Stimulated activated CD8-positive, alpha-beta memory T cell treated with anti-CD3 and anti-CD28 coated beads, Interleukin-12 subunit alpha, Interleukin-12 subunit beta, amount 100 ng/mL, for 24 hours (primary cell): ENCODE data around the gene TAS1R1.

Experiments used
- DNase-seq: peaks from one replicate; pipeline ENCODE4 v3.0.0-alpha.2; 2020; ENCODE audit errors: extremely low read depth

TAS1R1 gene

DNA sequence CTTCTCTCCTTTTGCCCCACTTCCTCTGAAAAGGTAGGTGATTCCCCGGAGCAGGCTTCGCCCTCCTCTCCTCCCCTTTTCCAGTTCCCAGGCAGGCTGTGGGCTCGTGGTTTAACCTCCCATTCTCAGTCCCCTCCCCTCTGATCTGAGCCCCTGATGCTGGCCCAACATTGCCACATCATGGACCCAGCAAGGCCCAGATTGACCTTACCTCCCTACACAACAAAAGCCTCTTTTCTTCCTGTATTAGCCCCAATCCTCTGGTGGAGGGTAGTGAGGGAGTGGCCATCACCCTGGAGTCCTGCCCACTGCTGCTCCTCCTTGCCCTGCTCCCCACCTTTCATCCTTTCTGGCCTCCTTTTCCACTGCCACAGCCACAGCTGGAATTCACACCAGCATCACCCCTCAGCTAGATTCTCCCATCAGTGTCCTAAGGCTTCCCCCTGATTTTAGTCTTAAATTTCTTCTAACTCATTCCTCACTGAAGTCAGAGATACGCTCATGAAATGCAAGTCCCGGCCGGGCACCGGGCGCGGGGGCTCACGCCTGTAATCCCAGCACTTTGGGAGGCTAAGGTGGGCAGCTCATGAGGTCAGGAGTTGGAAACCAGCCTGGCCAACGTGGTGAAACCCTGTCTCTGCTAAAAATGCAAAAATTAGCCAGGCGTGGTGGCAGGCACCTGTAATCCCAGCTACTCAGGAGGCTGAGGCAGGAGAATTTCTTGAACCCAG, 17.7 kb downstream of the TAS1R1 start:
- DNase-seq: no peak

DNA sequence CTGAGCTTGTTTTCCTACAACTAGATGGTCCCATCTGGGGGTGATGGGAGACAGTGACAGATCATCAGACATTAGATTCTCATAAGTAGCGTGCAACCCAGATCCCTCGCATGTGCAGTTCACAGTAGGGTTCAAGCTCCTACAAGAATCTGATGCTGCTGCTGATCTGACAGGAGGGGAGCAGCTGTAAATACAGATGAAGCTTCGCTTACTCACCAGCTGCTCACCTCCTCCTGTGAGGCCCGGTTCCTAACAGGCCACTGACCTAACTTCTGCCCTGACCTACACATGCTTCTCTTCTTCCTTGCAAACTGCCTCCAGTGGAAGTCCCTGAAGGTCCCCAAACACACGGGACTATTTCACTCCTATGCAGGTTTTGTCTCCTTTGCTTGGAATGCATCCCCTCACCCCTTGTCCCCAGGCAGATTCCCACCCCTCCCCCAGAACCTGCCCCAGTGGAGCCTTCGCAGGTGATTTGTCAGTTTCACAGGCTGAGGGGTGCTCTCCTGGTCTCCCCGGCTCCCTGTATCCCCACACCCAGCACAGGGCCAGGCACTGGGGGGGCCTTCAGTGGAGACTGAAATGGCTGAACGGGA, 19.0 kb downstream of the TAS1R1 start:
- DNase-seq: no peak

DNA sequence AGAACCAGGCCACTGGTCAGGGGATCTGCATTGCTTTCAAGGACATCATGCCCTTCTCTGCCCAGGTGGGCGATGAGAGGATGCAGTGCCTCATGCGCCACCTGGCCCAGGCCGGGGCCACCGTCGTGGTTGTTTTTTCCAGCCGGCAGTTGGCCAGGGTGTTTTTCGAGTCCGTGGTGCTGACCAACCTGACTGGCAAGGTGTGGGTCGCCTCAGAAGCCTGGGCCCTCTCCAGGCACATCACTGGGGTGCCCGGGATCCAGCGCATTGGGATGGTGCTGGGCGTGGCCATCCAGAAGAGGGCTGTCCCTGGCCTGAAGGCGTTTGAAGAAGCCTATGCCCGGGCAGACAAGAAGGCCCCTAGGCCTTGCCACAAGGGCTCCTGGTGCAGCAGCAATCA, 19.7 kb downstream of the TAS1R1 start:
- no peak for DNase-seq

DNA sequence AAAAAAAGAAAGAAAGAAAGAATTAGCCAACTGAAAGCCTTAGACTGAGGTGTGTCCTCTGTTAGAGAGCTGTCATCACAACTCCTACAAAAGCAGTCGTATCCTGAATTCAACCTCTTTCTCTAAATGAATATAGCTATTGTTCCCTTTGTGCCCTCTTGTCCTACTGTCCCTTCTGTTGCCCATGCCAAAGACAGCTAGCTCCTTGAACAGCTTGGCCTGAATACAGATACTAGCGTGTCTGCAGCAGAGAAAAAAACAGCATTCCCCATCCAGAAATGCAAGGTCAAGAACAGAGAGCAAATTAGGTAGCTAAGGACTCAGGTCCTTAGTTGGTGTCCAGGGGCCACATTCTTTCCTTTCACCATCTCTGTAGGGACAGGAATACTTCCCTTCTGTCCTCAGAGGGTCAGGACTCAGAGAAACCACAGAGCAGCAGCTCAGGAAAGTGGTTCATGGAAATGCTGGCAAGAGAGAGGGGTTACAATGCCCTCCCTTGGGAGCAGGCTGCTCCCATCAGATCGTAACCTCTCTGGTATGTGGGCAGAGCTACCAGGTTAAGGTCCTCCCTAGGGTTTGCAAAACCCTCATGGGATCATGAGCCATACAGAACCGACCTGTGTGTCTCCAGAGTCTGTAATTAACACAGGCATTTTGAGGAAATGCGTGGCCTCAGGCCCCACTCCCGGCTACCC, 22.9 kb downstream of the TAS1R1 start:
- DNase-seq: no peak

DNA sequence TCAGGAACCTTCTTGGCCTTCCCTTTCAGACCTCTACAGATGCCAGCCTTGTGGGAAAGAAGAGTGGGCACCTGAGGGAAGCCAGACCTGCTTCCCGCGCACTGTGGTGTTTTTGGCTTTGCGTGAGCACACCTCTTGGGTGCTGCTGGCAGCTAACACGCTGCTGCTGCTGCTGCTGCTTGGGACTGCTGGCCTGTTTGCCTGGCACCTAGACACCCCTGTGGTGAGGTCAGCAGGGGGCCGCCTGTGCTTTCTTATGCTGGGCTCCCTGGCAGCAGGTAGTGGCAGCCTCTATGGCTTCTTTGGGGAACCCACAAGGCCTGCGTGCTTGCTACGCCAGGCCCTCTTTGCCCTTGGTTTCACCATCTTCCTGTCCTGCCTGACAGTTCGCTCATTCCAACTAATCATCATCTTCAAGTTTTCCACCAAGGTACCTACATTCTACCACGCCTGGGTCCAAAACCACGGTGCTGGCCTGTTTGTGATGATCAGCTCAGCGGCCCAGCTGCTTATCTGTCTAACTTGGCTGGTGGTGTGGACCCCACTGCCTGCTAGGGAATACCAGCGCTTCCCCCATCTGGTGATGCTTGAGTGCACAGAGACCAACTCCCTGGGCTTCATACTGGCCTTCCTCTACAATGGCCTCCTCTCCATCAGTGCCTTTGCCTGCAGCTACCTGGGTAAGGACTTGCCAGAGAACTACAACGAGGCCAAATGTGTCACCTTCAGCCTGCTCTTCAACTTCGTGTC, 23.7 kb downstream of the TAS1R1 start:
- DNase-seq: no peak

DNA sequence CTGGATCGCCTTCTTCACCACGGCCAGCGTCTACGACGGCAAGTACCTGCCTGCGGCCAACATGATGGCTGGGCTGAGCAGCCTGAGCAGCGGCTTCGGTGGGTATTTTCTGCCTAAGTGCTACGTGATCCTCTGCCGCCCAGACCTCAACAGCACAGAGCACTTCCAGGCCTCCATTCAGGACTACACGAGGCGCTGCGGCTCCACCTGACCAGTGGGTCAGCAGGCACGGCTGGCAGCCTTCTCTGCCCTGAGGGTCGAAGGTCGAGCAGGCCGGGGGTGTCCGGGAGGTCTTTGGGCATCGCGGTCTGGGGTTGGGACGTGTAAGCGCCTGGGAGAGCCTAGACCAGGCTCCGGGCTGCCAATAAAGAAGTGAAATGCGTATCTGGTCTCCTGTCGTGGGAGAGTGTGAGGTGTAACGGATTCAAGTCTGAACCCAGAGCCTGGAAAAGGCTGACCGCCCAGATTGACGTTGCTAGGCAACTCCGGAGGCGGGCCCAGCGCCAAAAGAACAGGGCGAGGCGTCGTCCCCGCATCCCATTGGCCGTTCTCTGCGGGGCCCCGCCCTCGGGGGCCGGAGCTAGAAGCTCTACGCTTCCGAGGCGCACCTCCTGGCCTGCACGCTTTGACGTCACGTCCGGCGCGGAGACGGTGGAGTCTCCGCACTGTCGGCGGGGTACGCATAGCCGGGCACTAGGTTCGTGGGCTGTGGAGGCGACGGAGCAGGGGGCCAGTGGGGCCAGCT, 24.4 kb downstream of the TAS1R1 start, which contains the start of gene ZBTB48:
Gene ZBTB48, plus strand, starts transcription at position 621 of the 745 bp plus-strand sequence. CDS start 616 bp downstream, outside the sequence.
- peak; percentile 95 for DNase-seq

DNA sequence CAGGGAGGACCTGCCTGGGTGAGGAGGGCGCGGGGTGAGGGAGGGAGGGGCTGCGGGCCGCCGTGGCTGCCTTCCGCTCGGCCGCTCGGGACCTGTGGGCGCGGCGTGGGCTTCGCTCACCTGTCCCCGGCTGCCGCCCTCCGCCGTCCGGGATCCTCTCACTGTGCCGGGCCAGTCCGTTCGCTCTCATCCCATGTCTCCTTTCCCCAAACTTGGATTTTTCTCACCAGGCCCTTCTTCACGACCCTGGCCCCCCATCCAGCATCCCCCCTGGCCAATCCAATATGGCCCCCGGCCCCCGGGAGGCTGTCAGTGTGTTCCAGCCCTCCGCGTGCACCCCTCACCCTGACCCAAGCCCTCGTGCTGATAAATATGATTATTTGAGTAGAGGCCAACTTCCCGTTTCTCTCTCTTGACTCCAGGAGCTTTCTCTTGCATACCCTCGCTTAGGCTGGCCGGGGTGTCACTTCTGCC, 25.0 kb downstream of the TAS1R1 start:
- DNase-seq: no peak

DNA sequence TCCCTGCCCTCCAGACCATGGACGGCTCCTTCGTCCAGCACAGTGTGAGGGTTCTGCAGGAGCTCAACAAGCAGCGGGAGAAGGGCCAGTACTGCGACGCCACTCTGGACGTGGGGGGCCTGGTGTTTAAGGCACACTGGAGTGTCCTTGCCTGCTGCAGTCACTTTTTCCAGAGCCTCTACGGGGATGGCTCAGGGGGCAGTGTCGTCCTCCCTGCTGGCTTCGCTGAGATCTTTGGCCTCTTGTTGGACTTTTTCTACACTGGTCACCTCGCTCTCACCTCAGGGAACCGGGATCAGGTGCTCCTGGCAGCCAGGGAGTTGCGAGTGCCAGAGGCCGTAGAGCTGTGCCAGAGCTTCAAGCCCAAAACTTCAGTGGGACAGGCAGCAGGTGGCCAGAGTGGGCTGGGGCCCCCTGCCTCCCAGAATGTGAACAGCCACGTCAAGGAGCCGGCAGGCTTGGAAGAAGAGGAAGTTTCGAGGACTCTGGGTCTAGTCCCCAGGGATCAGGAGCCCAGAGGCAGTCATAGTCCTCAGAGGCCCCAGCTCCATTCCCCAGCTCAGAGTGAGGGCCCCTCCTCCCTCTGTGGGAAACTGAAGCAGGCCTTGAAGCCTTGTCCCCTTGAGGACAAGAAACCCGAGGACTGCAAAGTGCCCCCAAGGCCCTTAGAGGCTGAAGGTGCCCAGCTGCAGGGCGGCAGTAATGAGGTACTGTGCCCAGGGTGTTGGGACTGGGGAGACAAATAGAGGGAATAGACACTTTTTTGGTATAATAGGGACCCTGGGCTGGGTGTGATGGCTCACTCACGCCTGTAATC, 25.7 kb downstream of the TAS1R1 start:
- no peak for DNase-seq

DNA sequence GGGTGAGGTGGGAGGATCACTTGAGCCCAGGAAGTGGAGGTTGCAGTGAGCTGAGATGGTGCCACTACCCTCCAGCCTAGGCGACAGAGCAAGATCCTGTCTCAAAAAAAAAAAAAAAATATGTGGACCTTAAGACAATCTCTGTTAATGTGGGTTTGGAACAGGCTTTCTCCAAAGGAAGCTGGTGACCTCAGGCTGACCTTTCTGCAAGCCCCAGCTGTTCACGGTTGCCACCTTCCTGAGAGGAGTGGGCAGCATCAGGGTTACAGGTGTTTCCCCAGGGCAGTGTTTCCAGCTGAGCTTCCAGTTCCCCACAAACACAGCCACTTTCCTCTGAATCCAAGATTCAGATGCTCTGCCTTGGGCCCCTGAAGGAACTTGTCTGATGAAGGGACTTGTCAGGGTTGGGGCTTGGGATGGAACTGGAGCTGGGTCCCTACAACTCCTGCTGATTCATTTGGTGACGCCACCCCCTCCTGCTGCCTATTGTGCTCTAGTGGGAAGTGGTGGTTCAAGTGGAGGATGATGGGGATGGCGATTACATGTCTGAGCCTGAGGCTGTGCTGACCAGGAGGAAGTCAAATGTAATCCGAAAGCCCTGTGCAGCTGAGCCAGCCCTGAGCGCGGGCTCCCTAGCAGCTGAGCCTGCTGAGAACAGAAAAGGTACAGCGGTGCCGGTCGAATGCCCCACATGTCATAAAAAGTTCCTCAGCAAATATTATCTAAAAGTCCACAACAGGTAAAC, 26.6 kb downstream of the TAS1R1 start:
- no peak for DNase-seq

DNA sequence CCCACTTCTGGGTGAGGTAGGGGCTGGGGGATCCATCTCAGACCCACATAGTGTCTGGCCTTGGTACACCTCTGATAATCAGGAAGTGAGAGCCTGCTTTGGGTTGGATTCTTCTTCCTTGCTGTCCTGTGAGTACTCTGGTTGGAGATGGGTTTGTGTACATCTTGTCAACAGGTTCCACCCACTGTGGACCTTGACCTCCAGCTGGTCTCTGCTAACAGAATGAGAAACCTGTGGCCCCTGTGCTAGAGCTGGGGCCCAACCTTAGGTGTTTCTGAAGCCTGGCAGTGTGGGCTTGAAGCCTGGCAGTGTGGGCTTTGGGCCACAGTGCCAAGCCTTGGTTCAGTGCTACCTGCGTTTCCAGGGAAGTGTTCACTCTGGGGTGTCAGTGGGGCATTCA, 27.3 kb downstream of the TAS1R1 start:
- no peak for DNase-seq

DNA sequence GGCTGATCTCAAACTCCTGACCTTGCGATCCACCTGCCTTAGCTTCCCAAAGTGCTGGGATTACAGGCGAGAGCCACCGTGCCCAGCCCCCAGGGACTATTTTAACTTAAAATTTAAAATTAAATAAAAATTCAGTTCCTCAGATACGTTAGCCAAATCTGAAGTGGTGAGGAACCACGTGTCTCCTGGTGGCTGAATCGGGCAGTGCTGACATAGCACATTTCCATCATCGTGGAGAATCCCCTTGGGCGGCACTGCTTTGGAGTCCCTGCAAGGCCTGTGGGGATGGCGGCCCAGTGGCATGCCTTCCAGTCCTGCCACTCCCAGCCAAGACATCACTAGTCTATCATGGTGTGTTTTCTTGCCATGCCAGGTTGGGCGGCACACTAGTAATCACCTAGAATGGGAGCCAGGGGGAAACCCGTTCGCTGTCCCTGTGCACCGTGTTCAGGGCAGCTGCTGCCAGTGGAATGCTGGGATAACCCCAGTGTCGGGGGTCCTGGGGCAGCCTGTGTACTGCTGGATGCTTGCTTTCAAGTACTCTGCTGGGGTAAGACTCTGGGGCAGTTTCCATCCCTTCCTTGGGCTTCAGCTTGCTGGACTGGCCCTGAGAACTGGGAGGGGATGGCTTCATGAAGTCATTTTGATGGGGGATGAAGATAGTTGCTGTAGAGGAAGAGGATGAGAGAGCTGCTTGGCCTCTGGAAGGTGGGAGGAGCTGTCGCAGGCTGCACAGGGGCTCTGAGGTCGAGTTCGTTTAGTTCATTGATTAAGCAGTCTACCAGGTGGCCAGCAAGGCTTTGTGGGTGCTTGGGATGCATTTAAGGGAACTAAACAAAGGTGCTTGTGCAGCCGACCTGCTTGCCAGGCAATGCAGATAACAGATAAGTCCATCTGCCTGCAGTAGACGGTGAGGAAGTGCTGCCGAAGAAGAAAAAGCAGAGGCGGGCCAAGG, 29.3 kb downstream of the TAS1R1 start:
- DNase-seq: no peak

DNA sequence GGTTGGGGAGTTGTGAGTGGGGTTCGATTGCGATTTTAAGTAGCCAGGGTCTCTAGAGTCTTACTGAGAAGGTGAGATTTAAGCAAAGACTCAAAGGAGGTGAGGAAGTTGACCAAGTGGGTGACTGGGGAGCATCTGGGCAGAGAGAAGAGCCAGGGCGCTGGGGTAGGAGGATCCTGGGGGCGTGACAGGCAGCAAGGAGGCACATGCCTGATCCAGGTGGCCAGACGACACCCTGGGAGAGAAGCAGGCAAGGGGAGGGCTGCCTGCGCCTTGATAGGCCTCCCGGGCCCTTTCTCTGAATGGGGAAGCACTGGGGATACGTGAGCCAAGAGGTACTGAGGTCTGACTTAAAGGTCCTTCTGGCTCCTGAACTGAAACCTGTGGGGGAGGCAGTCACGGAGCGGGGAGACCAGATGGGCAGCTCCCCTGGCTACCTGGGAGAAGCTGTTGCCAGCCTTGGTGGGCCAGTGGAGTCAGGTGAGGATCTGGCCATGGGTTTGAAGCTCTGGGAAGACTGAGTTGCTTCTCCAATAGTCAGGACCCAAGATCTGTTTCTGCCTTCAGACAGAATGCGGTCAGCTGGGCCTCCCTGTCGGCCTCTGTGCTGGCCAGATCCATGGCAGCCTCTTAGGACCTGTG, 30.1 kb downstream of the TAS1R1 start:
- no peak for DNase-seq

DNA sequence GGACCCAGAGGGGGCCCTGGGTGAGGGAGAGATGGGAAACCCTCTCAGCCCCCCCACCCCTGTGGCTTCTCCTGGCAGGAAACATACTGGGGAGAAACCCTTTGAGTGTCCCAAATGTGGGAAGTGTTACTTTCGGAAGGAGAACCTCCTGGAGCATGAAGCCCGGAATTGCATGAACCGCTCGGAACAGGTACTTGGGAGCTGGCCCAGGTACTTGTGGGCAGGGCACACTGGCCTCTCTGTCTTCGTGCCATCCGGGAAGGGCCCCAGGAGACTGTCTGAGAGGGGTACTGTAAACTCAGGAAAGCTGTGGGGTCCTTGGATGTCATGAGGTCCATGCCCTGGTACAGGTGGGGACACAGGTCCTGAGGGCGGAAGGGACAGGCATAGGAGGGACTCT, 30.7 kb downstream of the TAS1R1 start:
- DNase-seq: no peak

DNA sequence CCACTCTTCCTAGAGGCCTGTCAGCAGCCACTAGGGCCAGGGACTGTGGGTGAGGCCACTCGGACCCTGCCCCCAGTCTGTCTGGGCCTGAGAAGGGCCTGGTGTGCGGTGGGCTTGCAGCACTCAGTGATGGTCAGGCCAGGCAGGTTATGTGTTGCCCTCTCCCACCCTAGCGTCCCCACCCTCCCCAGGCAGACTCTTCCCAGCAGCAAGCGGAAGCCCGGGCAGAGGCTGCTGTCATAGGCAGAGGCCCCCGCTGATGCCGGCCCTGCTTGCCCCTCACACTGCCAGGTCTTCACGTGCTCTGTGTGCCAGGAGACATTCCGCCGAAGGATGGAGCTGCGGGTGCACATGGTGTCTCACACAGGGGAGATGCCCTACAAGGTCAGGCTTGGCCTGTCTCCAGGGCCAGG, 31.3 kb downstream of the TAS1R1 start:
- DNase-seq: no peak

DNA sequence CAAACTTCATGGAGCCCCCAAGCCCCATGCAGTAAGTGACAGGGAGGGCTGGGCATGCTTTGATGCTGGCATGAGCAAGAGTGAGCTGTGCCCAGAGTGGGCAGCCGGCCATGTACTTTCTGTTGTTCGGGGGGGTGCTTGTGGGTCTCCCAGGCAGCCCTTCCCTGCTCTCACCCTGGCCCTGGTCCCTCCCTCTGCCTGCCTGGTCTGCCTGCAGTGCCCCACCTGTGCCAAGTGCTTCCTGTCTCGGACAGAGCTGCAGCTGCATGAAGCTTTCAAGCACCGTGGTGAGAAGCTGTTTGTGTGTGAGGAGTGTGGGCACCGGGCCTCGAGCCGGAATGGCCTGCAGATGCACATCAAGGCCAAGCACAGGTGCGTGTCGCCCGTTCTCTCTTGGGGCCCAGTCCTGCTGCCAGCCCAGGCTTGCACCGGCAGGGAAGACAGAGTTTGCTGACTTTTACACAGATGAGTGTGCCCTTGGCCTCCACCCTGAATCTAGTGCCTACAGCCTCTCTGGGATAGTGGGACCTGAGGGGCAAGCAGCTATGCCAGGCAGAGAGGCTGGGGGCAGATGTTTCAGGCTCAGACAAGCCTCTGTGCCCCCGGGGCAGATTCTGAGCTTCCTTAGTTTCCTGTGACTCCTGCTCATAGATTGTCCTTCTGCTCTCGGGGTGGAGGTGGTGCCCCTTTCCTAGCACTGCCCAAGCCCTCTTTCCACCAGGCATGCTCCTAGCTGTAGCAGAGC, 32.3 kb downstream of the TAS1R1 start:
- no peak for DNase-seq

DNA sequence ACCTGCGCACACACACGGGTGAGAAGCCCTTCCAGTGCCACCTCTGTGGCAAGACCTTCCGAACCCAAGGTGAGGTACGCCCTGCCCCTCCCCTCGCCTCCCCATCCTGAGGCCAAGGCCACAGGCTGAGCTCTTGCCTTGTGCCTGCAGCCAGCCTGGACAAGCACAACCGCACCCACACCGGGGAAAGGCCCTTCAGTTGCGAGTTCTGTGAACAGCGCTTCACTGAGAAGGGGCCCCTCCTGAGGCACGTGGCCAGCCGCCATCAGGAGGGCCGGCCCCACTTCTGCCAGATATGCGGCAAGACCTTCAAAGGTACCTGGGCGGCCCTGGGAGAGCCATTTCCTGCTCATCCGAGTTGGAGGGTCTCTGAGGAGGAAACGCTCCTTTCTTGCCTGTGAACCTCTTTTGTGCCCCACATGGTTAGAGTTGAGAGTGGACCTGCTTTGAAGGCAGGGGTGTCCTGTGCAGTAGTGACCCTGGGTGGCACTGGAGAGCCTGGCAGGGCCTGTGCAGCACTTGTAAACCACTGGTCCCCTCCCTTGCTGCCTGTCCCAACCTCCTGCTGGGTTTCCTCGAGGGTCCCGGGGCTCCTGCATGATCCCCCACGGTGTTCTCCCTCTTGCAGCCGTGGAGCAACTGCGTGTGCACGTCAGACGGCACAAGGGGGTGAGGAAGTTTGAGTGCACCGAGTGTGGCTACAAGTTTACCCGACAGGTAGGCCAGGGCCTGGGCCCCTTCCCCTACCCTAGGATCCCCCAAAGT, 33.2 kb downstream of the TAS1R1 start:
- no peak for DNase-seq
